T47D (cell line): ENCODE data around the gene MATK.

Experiments used
- DNase-seq, 2 experiments: peaks; one replicate each; pipeline versions ENCODE4 v3.0.0 to v3.0.0-alpha.2; 2011 to 2012; ENCODE audit warnings: low read depth in 1 of 2, low spot score in 1 of 2
- JUND ChIP-seq: IDR thresholded peaks from 2 replicates; pipeline ENCODE4 v1.6.1; 2012; ENCODE audit warnings: low read depth
- in situ Hi-C: cut with HindIII; loops from 2 replicates; pipeline ENCODE4 v1.10.0; 2016; ENCODE audit warnings: low sequenced_read_pairs, low pct_unique_long_range_greater_than_20kb

Gene MATK

GRCh38 chr19:3809881-3810707 is 23.9 kb upstream of the MATK start:
- DNase-seq, result no peak
- in situ Hi-C loops, result no loop called here
- no peak for TF ChIP-seq JUND

GRCh38 chr19:3808420-3809143 is 22.4 kb upstream of the MATK start:
- no peak for DNase-seq
- no peak for TF ChIP-seq JUND
- in situ Hi-C loops, result no loop called here

- no peak for DNase-seq
- no peak for TF ChIP-seq JUND
- in situ Hi-C loops, result no loop called here
Observed at GRCh38 chr19:3807574-3808354, 21.6 kb upstream of the MATK start.

- in situ Hi-C loops, result no loop called here
Observed at GRCh38 chr19:3807131-3807480, 20.9 kb upstream of the MATK start.

GRCh38 chr19:3805859-3806258 is 19.7 kb upstream of the MATK start:
- no peak for TF ChIP-seq JUND
- DNase-seq, result no peak
- in situ Hi-C loops, result no loop called here

More at GRCh38 chr19:3807131-3807480, 20.9 kb upstream of the MATK start:
- no peak for DNase-seq
- TF ChIP-seq JUND, result no peak

GRCh38 chr19:3804429-3804828 is 18.2 kb upstream of the MATK start:
- no peak for TF ChIP-seq JUND
- no peak for DNase-seq
- in situ Hi-C loops, result no loop called here

GRCh38 chr19:3803986-3804385 is 17.8 kb upstream of the MATK start:
- in situ Hi-C loops, result no loop called here
- no peak for TF ChIP-seq JUND
- DNase-seq, result no peak

- no peak for TF ChIP-seq JUND
- in situ Hi-C loops, result no loop called here
- DNase-seq, result no peak
Observed at GRCh38 chr19:3803114-3803888, 17.1 kb upstream of the MATK start.

GRCh38 chr19:3801412-3802096 is 15.4 kb upstream of the MATK start:
- in situ Hi-C loops, result no loop called here
- no peak for TF ChIP-seq JUND
- DNase-seq, result peak; percentile 47 to 75

GRCh38 chr19:3800996-3801395 is 14.8 kb upstream of the MATK start:
- in situ Hi-C loops, result no loop called here
- DNase-seq, result no peak
- no peak for TF ChIP-seq JUND

GRCh38 chr19:3798137-3798536 is 12.0 kb upstream of the MATK start:
- TF ChIP-seq JUND, result no peak
- in situ Hi-C loops, result no loop called here
- no peak for DNase-seq

GRCh38 chr19:3796358-3796757 is 10.2 kb upstream of the MATK start:
- in situ Hi-C loops, result no loop called here
- DNase-seq, result no peak
- TF ChIP-seq JUND, result no peak
